Activated CD8-positive, alpha-beta memory T cell treated with anti-CD3 and anti-CD28 coated beads, Interleukin-2, amount 50 U/mL, for 1 hour (primary cell): ENCODE measurements around the gene DENND4B.
A peak's percentile ranks its signal among the peaks of the same experiment; 100 is the strongest.
"Not testable (repeated sequence)": the region's sequence is repeated elsewhere in the genome, so short reads cannot be mapped to it uniquely, and the experiment has no call there.

Experiments used
- DNase-seq: peaks from one replicate; pipeline ENCODE4 v3.0.0-alpha.2; 2020; ENCODE audit errors: extremely low read depth

Gene DENND4B

GRCh38 chr1:153946622-153947241, at the start of gene DENND4B:
DENND4B (minus strand) TSS chr1:153946718; CDS start chr1:153944374, 2,344 bp downstream.
- DNase-seq = no peak

- no peak for DNase-seq
Observed at GRCh38 chr1:153995640-153996039, 49.1 kb upstream of the DENND4B start.

- DNase-seq = no peak
Observed at GRCh38 chr1:153995202-153995601, 48.7 kb upstream of the DENND4B start.

- DNase-seq = no peak
Observed at GRCh38 chr1:153991806-153992205, 45.3 kb upstream of the DENND4B start.

- no peak for DNase-seq
Observed at GRCh38 chr1:153991151-153991630, 44.7 kb upstream of the DENND4B start.

- peak; percentile 93 for DNase-seq
Observed at GRCh38 chr1:153990468-153991150, 44.1 kb upstream of the DENND4B start, which contains the start of gene RPS27. RPS27 (plus strand) TSS chr1:153990762; CDS start chr1:153990797, 35 bp downstream.

GRCh38 chr1:153987621-153988020, 41.1 kb upstream of the DENND4B start:
- DNase-seq = no peak

GRCh38 chr1:153985941-153986761, 39.6 kb upstream of the DENND4B start, which contains the start of gene RAB13:
RAB13 (minus strand) TSS chr1:153986339; CDS start chr1:153986236, 103 bp downstream.
- no peak for DNase-seq

GRCh38 chr1:153985341-153985912, 38.9 kb upstream of the DENND4B start:
- no peak for DNase-seq

GRCh38 chr1:153984123-153984894, 37.8 kb upstream of the DENND4B start:
- no peak for DNase-seq

GRCh38 chr1:153981735-153982134, 35.2 kb upstream of the DENND4B start:
- not testable (repeated sequence) for DNase-seq

- not testable (repeated sequence) for DNase-seq
Observed at GRCh38 chr1:153979091-153979490, 32.6 kb upstream of the DENND4B start.

GRCh38 chr1:153978274-153978909, 31.9 kb upstream of the DENND4B start:
- DNase-seq = no peak

- DNase-seq = peak; percentile 58
Observed at GRCh38 chr1:153977250-153978240, 31.0 kb upstream of the DENND4B start, which contains the start of gene JTB. JTB (minus strand) TSS chr1:153977674; CDS start chr1:153977252, 422 bp downstream.

GRCh38 chr1:153976819-153977249, 30.3 kb upstream of the DENND4B start:
- DNase-seq = no peak

- no peak for DNase-seq
Observed at GRCh38 chr1:153973525-153973924, 27.0 kb upstream of the DENND4B start.

GRCh38 chr1:153973071-153973470, 26.6 kb upstream of the DENND4B start:
- DNase-seq = no peak

- no peak for DNase-seq
Observed at GRCh38 chr1:153970346-153970745, 23.8 kb upstream of the DENND4B start.

GRCh38 chr1:153968972-153969371, 22.5 kb upstream of the DENND4B start:
- DNase-seq = no peak
